HEK293T (cell line): ENCODE data around the gene BEX4.
A peak's percentile ranks its signal among the peaks of the same experiment; 100 is the strongest.
"Not testable (repeated sequence)": the region's sequence is repeated elsewhere in the genome, so short reads cannot be mapped to it uniquely, and the experiment has no call there.

Experiments used
- CTCF ChIA-PET: fragments of 350-600 bp; formaldehyde crosslinking; extraction: SDS; loops from one replicate; lab custom pipeline; 2021; ENCODE audit warnings: antibody characterized with exemption, inconsistent platforms; lab: Yijun Ruan, JAX
- POLR2A ChIA-PET: fragments of 350-600 bp; formaldehyde crosslinking; extraction: SDS; loops from one replicate; lab custom pipeline; 2020; ENCODE audit warnings: antibody characterized with exemption, inconsistent platforms; lab: Yijun Ruan, JAX
- DNase-seq: peaks from one replicate; pipeline ENCODE4 v3.0.0; 2012; ENCODE audit warnings: mixed read lengths; ENCODE audit errors: extremely low spot score
- ARNT ChIP-seq: fragments of 450-650 bp; IDR thresholded peaks from 2 replicates; pipeline ENCODE4 v1.6.1; 2017; ENCODE audit warnings: mild to moderate bottlenecking
- BHLHE40 ChIP-seq: fragments of 450-650 bp; IDR thresholded peaks from 2 replicates; pipeline ENCODE4 v1.6.1; 2016; ENCODE audit warnings: mild to moderate bottlenecking, moderate library complexity, borderline replicate concordance
- CTBP1 ChIP-seq: fragments of 450-650 bp; IDR thresholded peaks from 2 replicates; pipeline ENCODE4 v1.6.1; 2016; ENCODE audit warnings: borderline replicate concordance
- ELF4 ChIP-seq: fragments of 450-650 bp; IDR thresholded peaks from 2 replicates; pipeline ENCODE4 v1.6.1; 2017; ENCODE audit warnings: antibody characterized with exemption
- FOXA1 ChIP-seq: fragments of 450-650 bp; IDR thresholded peaks from 2 replicates; pipeline ENCODE4 v1.6.1; 2016; ENCODE audit warnings: mild to moderate bottlenecking
- FOXK2 ChIP-seq: fragments of 450-650 bp; IDR thresholded peaks from 2 replicates; pipeline ENCODE4 v1.6.1; 2016; ENCODE audit warnings: mild to moderate bottlenecking
- FOXM1 ChIP-seq: fragments of 450-650 bp; IDR thresholded peaks from 2 replicates; pipeline ENCODE4 v1.6.1; 2017; ENCODE audit warnings: mild to moderate bottlenecking, borderline replicate concordance
- HDGF ChIP-seq: fragments of 450-650 bp; IDR thresholded peaks from 2 replicates; pipeline ENCODE4 v1.6.1; 2017; ENCODE audit warnings: antibody characterized with exemption, borderline replicate concordance
- L3MBTL2 ChIP-seq: fragments of 450-650 bp; conservative IDR thresholded peaks from 2 replicates; pipeline ENCODE4 v1.6.1; 2016; ENCODE audit warnings: mild to moderate bottlenecking
- LEF1 ChIP-seq: fragments of 450-650 bp; IDR thresholded peaks from 2 replicates; pipeline ENCODE4 v1.6.1; 2017; ENCODE audit warnings: mild to moderate bottlenecking, borderline replicate concordance
- NFRKB ChIP-seq: fragments of 450-650 bp; IDR thresholded peaks from 2 replicates; pipeline ENCODE4 v1.6.1; 2016; ENCODE audit warnings: mild to moderate bottlenecking, moderate library complexity
- SP1 ChIP-seq: fragments of 450-650 bp; IDR thresholded peaks from 2 replicates; pipeline ENCODE4 v1.6.1; 2017
- SUZ12 ChIP-seq: fragments of 450-650 bp; IDR thresholded peaks from 2 replicates; pipeline ENCODE4 v1.6.1; 2016; ENCODE audit warnings: mild to moderate bottlenecking
- TARDBP ChIP-seq: fragments of 450-650 bp; IDR thresholded peaks from 2 replicates; pipeline ENCODE4 v1.6.1; 2016
- ZNF384 ChIP-seq: fragments of 450-650 bp; IDR thresholded peaks from 2 replicates; pipeline ENCODE4 v1.6.1; 2016
- TF ChIP-seq, protein P1 (sequence below): fragments of 450-650 bp; IDR thresholded peaks from 2 replicates; pipeline ENCODE4 v1.6.1; 2016

BEX4 gene

DNA sequence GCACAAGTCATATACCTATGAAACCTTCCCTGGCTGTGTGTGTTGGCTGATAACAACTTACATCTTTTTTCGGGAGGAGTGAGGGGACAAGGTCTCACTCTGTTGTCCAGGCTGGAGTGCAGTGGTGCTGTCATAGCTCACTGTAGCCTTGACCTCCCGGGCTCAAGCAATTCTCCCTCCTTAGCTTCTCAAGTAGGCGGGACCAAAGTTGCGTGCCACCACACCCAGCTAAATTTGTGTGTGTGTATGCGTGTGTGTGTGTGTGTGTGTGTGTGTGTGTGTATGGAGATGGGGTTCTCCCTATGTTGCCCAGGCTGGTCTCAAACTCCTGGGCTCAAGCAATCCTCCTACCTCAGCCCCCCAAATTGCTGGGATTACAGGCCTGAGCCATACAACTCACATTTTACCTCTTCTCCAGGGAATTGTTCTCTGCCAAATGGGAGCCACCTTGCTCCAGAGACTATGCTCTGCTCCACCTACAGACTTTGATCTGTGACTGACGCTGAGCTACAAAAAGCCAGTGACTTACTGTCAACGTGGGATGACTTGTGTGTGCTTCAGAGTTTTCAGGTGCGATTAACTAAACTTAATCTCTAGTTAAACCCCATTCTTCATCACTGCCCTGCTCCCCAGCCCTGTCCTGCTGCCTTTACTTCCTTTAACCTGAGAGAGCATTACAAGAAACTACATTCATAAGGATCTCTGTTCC lies 2.0 kb upstream of the BEX4 start:
- DNase-seq, result no peak
- POLR2A ChIA-PET, result interaction anchor here (1.3 kb wide), 1 partner anchor 42 kb away, joined by 3 read pairs; the partner anchor contains the start of gene TCEAL8
- no peak for TF ChIP-seq BHLHE40
- no peak for TF ChIP-seq ELF4
- TF ChIP-seq L3MBTL2, result no peak
- no peak for TF ChIP-seq NFRKB
- no peak for TF ChIP-seq TARDBP
- TF ChIP-seq FOXK2, result no peak
- TF ChIP-seq ZNF384, result no peak
- no peak for TF ChIP-seq SUZ12
- no peak for TF ChIP-seq ARNT
- no peak for TF ChIP-seq FOXM1
- TF ChIP-seq CTBP1, result no peak
- TF ChIP-seq SP1, result no peak
- TF ChIP-seq, protein P1, sequence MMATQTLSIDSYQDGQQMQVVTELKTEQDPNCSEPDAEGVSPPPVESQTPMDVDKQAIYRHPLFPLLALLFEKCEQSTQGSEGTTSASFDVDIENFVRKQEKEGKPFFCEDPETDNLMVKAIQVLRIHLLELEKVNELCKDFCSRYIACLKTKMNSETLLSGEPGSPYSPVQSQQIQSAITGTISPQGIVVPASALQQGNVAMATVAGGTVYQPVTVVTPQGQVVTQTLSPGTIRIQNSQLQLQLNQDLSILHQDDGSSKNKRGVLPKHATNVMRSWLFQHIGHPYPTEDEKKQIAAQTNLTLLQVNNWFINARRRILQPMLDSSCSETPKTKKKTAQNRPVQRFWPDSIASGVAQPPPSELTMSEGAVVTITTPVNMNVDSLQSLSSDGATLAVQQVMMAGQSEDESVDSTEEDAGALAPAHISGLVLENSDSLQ, result no peak
- TF ChIP-seq LEF1, result no peak
- TF ChIP-seq FOXA1, result no peak
- CTCF ChIA-PET, result interaction anchor here (0.6 kb wide), 1 partner anchor 9 kb away, joined by 3 read pairs; no protein-coding TSS in a partner anchor

DNA sequence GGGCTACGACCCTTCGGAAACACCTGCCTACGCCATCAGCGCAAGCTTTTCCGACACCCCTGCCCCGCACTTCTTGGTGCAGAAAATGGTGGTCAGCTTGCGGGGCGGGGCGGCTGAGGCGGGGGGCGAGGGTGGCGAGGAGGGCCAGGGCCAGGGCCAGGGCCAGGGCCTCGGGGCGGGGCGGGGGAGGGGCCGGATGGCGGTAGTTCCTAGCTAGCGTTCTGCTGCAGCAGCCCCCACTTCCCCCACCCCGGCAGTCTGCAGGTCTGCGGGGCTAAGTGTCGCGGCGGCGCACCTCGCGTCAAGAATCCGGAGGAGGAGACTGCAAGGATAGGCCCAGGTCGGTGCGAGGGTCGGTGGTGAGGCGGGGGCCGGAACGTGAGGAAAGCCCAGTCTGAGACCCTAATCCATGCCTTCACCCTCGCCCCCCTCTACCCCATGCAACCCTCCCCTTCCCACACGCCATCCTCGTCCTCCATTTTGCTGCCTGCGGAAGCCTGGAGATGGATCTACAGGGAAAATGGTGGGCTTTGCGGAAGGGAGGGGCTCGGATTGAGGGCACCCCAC lies 600 bp downstream of the BEX4 start:
- CTCF ChIA-PET, result no interaction called here
- TF ChIP-seq FOXK2 (no peak), FOXA1 (no peak), CTBP1 (no peak), NFRKB (0 out of 2 replicates have a peak, but pooled peaks have one; percentile 43), SP1 (no peak), ARNT (no peak), FOXM1 (no peak), L3MBTL2 (0 out of 2 replicates have a peak, but pooled peaks have one; percentile 9), ELF4 (no peak), BHLHE40 (no peak)
- TF ChIP-seq, protein P1, result no peak
- POLR2A ChIA-PET, result interaction anchor here (0.6 to 2.1 kb wide), 2 partner anchors 39 to 140 kb away, joined by 4 to 10 read pairs; partner anchors contain the start of genes TCEAL8 and TCEAL9
- DNase-seq, result peak; percentile 48

DNA sequence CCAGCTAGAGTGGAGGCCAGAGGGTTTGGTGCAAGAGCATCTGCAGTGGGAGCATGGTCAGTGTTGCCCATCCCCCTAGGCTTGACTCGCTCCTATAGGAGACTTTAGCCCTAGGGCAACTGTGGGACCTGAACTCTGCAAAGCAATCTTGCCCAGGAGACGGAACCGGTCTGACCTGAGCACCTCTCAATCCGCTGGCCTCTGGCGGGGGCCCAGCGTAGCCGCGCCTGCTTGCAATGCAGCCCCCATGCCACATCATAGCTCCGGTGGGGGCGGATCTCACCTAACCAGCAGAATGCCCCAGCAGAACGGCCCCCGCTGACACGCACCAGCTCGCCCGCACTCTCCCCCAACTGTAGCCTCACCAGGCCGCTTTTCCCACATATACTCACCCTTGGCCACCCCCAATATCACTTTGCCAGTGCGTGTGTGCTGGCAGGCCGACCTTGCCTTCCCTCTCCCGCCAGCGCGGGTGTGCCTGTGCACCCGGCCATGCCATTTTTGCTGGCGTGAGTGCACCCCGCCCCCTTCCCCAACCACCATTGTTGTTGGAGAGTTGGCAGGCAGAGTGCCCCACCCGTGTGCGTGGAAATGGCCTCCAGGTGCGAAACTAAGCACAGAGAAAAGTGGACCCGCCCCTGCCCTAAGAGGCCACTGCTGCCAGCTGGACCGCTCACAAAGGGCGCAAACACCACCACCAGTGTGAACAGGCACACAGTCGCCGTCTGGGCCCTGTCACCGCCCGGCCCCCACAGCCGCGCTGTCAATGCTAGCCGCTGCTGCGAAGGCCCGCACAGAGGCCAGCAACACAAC lies 5.8 kb downstream of the BEX4 start:
- TF ChIP-seq LEF1 (no peak), HDGF (no peak), SP1 (no peak), ARNT (no peak), FOXA1 (no peak), CTBP1 (no peak), L3MBTL2 (no peak), ELF4 (no peak), SUZ12 (no peak), FOXK2 (no peak), ZNF384 (no peak), TARDBP (no peak), FOXM1 (no peak), NFRKB (no peak), BHLHE40 (no peak)
- TF ChIP-seq, protein P1, result no peak
- POLR2A ChIA-PET, result no interaction called here
- CTCF ChIA-PET, result no interaction called here
- no peak for DNase-seq

DNA sequence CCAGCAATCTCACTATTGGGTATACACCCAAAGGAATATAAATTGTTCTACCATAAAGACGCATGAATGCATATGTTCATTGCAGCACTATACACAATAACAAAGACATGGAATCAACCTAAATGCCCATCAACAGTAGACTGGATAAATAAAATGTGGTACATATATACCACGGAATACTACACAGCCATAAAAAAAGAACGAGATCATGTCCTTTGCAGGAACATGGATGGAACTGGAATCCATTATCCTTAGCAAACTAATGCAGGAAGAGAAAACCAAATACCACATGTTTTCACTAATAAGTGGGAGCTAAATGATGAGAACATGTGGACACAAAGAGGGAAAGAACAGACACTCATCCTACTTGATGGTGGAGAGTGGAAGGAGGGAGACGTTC lies 11.0 kb downstream of the BEX4 start:
- POLR2A ChIA-PET, DNase-seq, CTCF ChIA-PET: not testable (repeated sequence)
- TF ChIP-seq, protein P1, result 0 out of 2 replicates have a peak, but pooled peaks have one; percentile 5

DNA sequence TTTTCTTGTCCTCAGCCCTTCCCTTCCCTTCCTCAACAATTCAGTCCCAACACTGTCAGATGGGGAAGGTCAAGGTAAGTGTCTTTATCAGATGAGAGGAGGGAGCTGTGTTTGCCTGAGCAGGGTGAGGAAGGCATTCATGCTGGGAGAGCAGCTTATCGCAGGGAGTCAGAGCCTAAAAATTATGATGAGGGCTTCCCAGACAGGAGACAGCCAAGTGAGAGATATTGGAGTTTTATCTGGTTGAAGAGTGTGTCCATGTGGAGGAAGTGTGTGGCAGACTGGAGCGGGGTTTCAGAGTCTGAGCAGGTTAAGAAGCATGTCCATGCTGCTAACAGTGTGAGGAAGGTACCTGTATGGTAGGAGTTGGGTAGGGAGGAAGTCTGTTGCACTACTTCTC lies 18.4 kb downstream of the BEX4 start:
- POLR2A ChIA-PET, result no interaction called here
- CTCF ChIA-PET, result no interaction called here
- no peak for TF ChIP-seq ELF4
- TF ChIP-seq SP1, result no peak
- no peak for TF ChIP-seq NFRKB
- TF ChIP-seq HDGF, result no peak
- no peak for TF ChIP-seq TARDBP
- TF ChIP-seq ARNT, result no peak
- TF ChIP-seq FOXK2, result no peak
- TF ChIP-seq BHLHE40, result no peak
- TF ChIP-seq SUZ12, result no peak
- TF ChIP-seq, protein P1, result no peak
- TF ChIP-seq FOXA1, result no peak
- no peak for TF ChIP-seq LEF1
- TF ChIP-seq L3MBTL2, result no peak
- no peak for TF ChIP-seq FOXM1
- TF ChIP-seq CTBP1, result no peak
- no peak for TF ChIP-seq ZNF384
- no peak for DNase-seq
